Body of pancreas (tissue), 4 donors: ENCODE results near the gene SPEM3. TPM values are rescaled to one million over a fixed set of nuclear protein-coding genes. Genes with fewer than 3 reads are reported as not detected.

ENCODE experiments used
- ATAC-seq: fragments of 150-250 bp; one replicate; pipeline ENCODE4 v1.9.1; 2016
- DNase-seq, 4 donors: peaks; one replicate each; pipeline ENCODE4 v3.0.0-alpha.2; 2019
- H3K27ac ChIP-seq, 4 donors: fragments of 200-600 bp; sonication (generic); 1 replicate in 3 of 4; 2 replicates in 1 of 4; pipeline versions ENCODE4 v1.5.1 to v1.6.1; 2016 to 2019; ENCODE audit warnings: mild to moderate bottlenecking in 1 of 4, mixed read lengths in 1 of 4, moderate library complexity in 1 of 4
- H3K27me3 ChIP-seq, 2 donors: fragments of 200-600 bp; sonication (generic); one replicate each; pipeline ENCODE4 v1.6.0; 2016; ENCODE audit warnings: mild to moderate bottlenecking in 1 of 2
- H3K36me3 ChIP-seq, 2 donors: fragments of 200-600 bp; sonication (generic); replicated peaks in 1 of 2; 2 replicates each; pipeline ENCODE4 v1.5.1; 2016; ENCODE audit warnings: low read depth in 2 of 2; ENCODE audit not compliant: insufficient read depth in 1 of 2
- H3K4me1 ChIP-seq: fragments of 200-600 bp; sonication (generic); one replicate; pipeline ENCODE4 v1.6.0; 2016
- H3K4me3 ChIP-seq, 2 donors: fragments of 200-600 bp; sonication (generic); 1 replicate in 1 of 2; 2 replicates in 1 of 2; pipeline ENCODE4 v1.5.1; 2016 to 2019
- H3K9me3 ChIP-seq, 3 donors: fragments of 200-600 bp; sonication (generic); 1 replicate in 2 of 3; 2 replicates in 1 of 3; pipeline ENCODE4 v1.5.1; 2016
- CTCF ChIP-seq, 7 experiments: fragments of 450-650 bp in 4 of 7; fragments of 200-600 bp in 3 of 7; sonication (generic) in 3 of 7; IDR thresholded peaks; one replicate each; pipeline ENCODE4 v1.5.1; 2016 to 2019; ENCODE audit warnings: antibody characterized with exemption in 7 of 7
- POLR2A ChIP-seq, 3 donors: fragments of 450-650 bp; IDR thresholded peaks; one replicate each; pipeline ENCODE4 v1.6.1; 2016; ENCODE audit warnings: antibody characterized with exemption in 3 of 3, mild to moderate bottlenecking in 2 of 3
- WGBS, 2 donors: methylation state at CpG; one replicate each; pipeline ENCODE4 v1.1.5; 2017; 5-methylcytosine and 5-hydroxymethylcytosine counted together
- intact Hi-C: fragments of 100-400 bp; cut with DNase I; formaldehyde crosslinking; loops from one replicate; pipeline ENCODE4 v1.15.1; 2023
- total RNA-seq, 2 donors: library from RNA; depleted of rRNA; stranded (reverse); fragments of >200 nt; gene quantifications; one replicate each; pipeline ENCODE4 v1.1.0, GENCODE V29; 2016

Gene SPEM3
- total RNA-seq, 2 donors from 2014 or later = not detected

GRCh38 chr17:7441266-7441665 lies 12.6 kb downstream of the SPEM3 start:
- DNase-seq (no peak), ATAC-seq (no peak)
- no peaks in the 10 kb centered on the region for H3K27me3 ChIP-seq
- no peaks in the 10 kb centered on the region for H3K9me3 ChIP-seq
- no peak overlapping the region for H3K27ac ChIP-seq
- H3K36me3 ChIP-seq = no peaks in the 10 kb centered on the region
- no peak overlapping the region for H3K4me3 ChIP-seq
- TF ChIP-seq CTCF (IDR thresholded peaks at IDR 0.05) = no peak
- TF ChIP-seq POLR2A (IDR thresholded peaks at IDR 0.05) = no peak
- intact Hi-C loops = loop anchor here (5.0 kb wide), 1 partner anchor 46 kb away; no protein-coding TSS in a partner anchor
- 81 to 84% methylated on average over 7 of the region's 7 CpGs for WGBS, 2 donors
- peaks cover 51% of the 10 kb centered on the region for H3K4me1 ChIP-seq

- WGBS, 2 donors = 91 to 92% methylated on average over 2 of the region's 2 CpGs
- no peak for ATAC-seq
Observed at GRCh38 chr17:7442142-7442541, 13.5 kb downstream of the SPEM3 start.

GRCh38 chr17:7443499-7444485 lies 15.1 kb downstream of the SPEM3 start:
- H3K36me3 ChIP-seq = no peaks in the 10 kb centered on the region
- H3K4me3 ChIP-seq = no peak overlapping the region
- intact Hi-C loops = loop anchor here (5.0 kb wide), 1 partner anchor 44 kb away; no protein-coding TSS in a partner anchor
- TF ChIP-seq POLR2A (IDR thresholded peaks at IDR 0.05) = no peak
- no peak for TF ChIP-seq CTCF (IDR thresholded peaks at IDR 0.05)
- no peaks in the 10 kb centered on the region for H3K9me3 ChIP-seq
- no peak for DNase-seq
- no peak overlapping the region for H3K27ac ChIP-seq
- ATAC-seq = no peak
- 74 to 81% methylated on average over 7 of the region's 7 CpGs for WGBS, 2 donors
- no peaks in the 10 kb centered on the region for H3K27me3 ChIP-seq
- peaks cover 31% of the 10 kb centered on the region for H3K4me1 ChIP-seq

More at GRCh38 chr17:7442142-7442541, 13.5 kb downstream of the SPEM3 start:
- Histone ChIP-seq H3K27me3 (no peaks in the 10 kb centered on the region), H3K4me3 (no peak overlapping the region), H3K36me3 (no peaks in the 10 kb centered on the region), H3K27ac (no peak overlapping the region), H3K4me1 (peaks cover 42% of the 10 kb centered on the region), H3K9me3 (no peaks in the 10 kb centered on the region)
- no peak for DNase-seq
- intact Hi-C loops = loop anchor here (5.0 kb wide), 1 partner anchor 45 kb away; no protein-coding TSS in a partner anchor
- no peak for TF ChIP-seq POLR2A (IDR thresholded peaks at IDR 0.05)
- TF ChIP-seq CTCF (IDR thresholded peaks at IDR 0.05) = no peak

GRCh38 chr17:7444682-7445618 lies 16.3 kb downstream of the SPEM3 start, which contains the start of gene CHRNB1:
Gene CHRNB1 (plus strand): TSS chr17:7445061. CDS start chr17:7445128, 67 bp downstream.
- H3K27ac ChIP-seq = peak within 1 kb of the TSS; percentile 33 to 75 (median 51)
- DNase-seq = peak; percentile 82 to 91 (median 88)
- H3K9me3 ChIP-seq = no peaks in the 10 kb centered on the region
- H3K4me3 ChIP-seq = peak within 1 kb of the TSS; percentile 3 to 35
- no peaks in the 10 kb centered on the region for H3K36me3 ChIP-seq
- peak in 2 of 3 donors; percentile 28 to 30 for TF ChIP-seq POLR2A (IDR thresholded peaks at IDR 0.05)
- peak in 4 of 7 experiments; percentile 7 to 40 (median 18) for TF ChIP-seq CTCF (IDR thresholded peaks at IDR 0.05)
- peaks cover 22% of the 10 kb centered on the region for H3K4me1 ChIP-seq
- H3K27me3 ChIP-seq = no peaks in the 10 kb centered on the region
- ATAC-seq = peak; percentile 87
- intact Hi-C loops = loop anchor here (5.0 kb wide), 1 partner anchor 42 kb away; no protein-coding TSS in a partner anchor
- WGBS, 2 donors = 3% methylated on average over 15 to 49 of the region's 51 CpGs
